ENCODE results near the gene SMURF2. TPM values are rescaled to one million over a fixed set of nuclear protein-coding genes. Genes with fewer than 3 reads are reported as not detected.

SMURF2 gene
- total RNA-seq, 1 donor from 2014 or later: 45.6 TPM

DNA sequence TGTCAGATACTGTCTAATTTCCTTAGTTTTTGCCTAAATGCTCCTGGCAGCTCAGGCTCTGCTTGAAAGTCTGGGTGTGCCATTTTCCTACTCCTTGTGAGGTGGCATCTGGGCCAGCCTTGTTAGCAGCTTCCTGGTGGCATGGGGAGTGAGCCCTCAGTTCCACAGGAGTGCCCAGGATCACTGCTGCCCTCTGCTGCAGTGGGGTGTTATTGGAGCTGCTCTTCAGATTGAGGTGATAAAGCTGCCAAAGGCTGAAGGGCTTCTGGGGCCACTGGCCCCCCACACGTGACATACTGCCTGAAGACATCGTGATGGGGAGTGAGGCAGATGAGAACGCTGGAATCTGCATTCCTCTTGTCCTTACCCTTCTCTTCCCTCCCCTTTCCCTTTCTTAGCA, 127.9 kb downstream of the SMURF2 start:
- H3K36me3 ChIP-seq (ENCODE audit: control insufficient read depth, insufficient read depth, low read length): peaks cover 2% of the 10 kb centered on the region
- no peak for DNase-seq (ENCODE audit: low read depth)

DNA sequence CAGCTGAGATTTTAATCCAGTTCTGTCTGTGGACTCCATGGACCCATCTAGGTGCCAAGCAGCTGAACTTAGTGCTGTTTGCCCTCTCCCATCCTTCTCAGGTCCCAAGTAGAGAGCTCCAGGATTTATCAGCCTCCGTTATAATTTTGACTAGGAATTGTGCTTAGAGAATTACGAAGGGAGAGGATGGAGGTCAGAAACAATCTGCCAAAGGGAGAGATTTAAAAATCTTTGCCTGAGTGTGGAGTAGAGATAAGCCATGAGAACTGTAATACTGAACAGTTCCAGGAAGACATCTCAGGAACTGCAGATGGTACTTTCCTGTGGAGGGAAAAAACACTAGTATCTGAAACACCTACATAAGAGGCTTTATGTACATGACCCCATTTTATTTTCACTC, 128.3 kb downstream of the SMURF2 start:
- Histone ChIP-seq H3K4me3 (ENCODE audit: low read depth, low read length) (no peak overlapping the region), H3K36me3 (ENCODE audit: control insufficient read depth, insufficient read depth, low read length) (peaks cover 3% of the 10 kb centered on the region)
- TF ChIP-seq, protein P1, sequence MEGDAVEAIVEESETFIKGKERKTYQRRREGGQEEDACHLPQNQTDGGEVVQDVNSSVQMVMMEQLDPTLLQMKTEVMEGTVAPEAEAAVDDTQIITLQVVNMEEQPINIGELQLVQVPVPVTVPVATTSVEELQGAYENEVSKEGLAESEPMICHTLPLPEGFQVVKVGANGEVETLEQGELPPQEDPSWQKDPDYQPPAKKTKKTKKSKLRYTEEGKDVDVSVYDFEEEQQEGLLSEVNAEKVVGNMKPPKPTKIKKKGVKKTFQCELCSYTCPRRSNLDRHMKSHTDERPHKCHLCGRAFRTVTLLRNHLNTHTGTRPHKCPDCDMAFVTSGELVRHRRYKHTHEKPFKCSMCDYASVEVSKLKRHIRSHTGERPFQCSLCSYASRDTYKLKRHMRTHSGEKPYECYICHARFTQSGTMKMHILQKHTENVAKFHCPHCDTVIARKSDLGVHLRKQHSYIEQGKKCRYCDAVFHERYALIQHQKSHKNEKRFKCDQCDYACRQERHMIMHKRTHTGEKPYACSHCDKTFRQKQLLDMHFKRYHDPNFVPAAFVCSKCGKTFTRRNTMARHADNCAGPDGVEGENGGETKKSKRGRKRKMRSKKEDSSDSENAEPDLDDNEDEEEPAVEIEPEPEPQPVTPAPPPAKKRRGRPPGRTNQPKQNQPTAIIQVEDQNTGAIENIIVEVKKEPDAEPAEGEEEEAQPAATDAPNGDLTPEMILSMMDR (IDR thresholded peaks at IDR 0.05; ENCODE audit: insufficient read depth, low read length, poor library complexity, severe bottlenecking): no peak

More for the DNA sequence above, 127.9 kb downstream of the SMURF2 start:
- no peaks in the 10 kb centered on the region for H3K27me3 ChIP-seq (ENCODE audit: control insufficient read depth, insufficient read depth, low read length)
- TF ChIP-seq, protein P1 (IDR thresholded peaks at IDR 0.05; ENCODE audit: insufficient read depth, low read length, poor library complexity, severe bottlenecking): peak; percentile 7
- no peak overlapping the region for H3K4me3 ChIP-seq (ENCODE audit: low read depth, low read length)

DNA sequence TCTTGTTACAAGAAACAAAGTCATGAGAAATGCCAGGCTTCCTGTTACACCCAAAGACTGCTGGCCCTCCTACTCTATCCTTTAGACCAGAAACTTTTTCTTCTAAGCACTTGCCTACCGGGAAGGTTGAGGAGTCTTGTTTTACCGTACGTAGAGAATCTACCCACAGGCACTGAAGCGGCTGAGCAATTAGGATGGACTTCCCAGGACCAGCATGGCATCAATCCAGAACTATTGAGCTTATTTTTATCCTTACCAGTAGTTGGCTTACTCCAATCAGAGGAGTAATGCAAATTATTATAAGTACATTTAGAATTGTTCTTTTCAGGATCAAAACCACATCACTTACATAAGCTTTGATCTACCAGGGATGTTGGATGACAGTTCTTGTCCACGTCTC, 129.7 kb downstream of the SMURF2 start:
- no peak overlapping the region for H3K4me3 ChIP-seq (ENCODE audit: low read depth, low read length)
- TF ChIP-seq, protein P1 (IDR thresholded peaks at IDR 0.05; ENCODE audit: insufficient read depth, low read length, poor library complexity, severe bottlenecking): no peak
- H3K36me3 ChIP-seq (ENCODE audit: control insufficient read depth, insufficient read depth, low read length): peaks cover 3% of the 10 kb centered on the region
- no peak for DNase-seq (ENCODE audit: low read depth)
- H3K27me3 ChIP-seq (ENCODE audit: control insufficient read depth, insufficient read depth, low read length): no peaks in the 10 kb centered on the region

More for the DNA sequence above, 128.3 kb downstream of the SMURF2 start:
- no peak for DNase-seq (ENCODE audit: low read depth)
- no peaks in the 10 kb centered on the region for H3K27me3 ChIP-seq (ENCODE audit: control insufficient read depth, insufficient read depth, low read length)

DNA sequence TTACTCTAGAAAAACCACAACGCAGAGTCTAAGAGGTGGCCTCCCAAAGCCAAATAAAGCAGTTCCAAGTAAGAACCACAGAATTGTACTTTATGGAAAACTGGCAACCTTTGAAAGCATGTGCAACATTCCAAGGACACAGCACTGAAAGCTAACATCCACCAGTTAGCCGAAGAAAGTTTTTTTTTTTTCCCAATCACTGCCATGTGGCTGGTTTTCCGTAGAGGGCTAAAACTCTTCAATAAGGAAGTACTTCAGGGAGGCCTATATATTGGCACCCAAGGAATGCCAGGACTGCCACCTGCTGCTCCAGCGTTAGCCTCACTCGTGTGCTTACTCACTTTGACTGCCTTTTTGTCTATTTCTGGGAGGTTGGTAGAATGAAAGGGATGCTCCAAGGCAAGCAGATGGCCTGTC, 130.1 kb downstream of the SMURF2 start:
- no peak overlapping the region for H3K4me3 ChIP-seq (ENCODE audit: low read depth, low read length)
- TF ChIP-seq, protein P1 (IDR thresholded peaks at IDR 0.05; ENCODE audit: insufficient read depth, low read length, poor library complexity, severe bottlenecking): no peak
- no peaks in the 10 kb centered on the region for H3K27me3 ChIP-seq (ENCODE audit: control insufficient read depth, insufficient read depth, low read length)
- peaks cover 3% of the 10 kb centered on the region for H3K36me3 ChIP-seq (ENCODE audit: control insufficient read depth, insufficient read depth, low read length)
- no peak for DNase-seq (ENCODE audit: low read depth)

DNA sequence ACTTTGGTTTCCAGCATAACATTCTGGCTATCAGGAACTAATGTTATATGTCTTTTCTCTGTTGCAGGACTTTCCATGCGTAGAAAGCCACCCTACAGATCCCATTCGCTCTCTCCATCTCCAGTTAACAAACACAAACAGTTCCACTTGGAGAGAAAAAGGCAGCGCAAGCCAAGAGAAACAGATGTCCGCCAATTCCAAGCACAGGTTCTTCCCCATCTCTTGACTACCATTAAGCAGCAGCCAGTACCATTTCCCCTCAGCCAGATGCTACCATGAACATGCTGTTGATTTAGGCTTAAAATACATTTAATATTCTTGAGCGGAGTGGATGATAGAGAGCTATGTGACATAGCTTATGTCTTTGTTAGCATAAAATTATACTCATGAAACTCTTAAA, 132.9 kb downstream of the SMURF2 start:
- no peaks in the 10 kb centered on the region for H3K27me3 ChIP-seq (ENCODE audit: control insufficient read depth, insufficient read depth, low read length)
- DNase-seq (ENCODE audit: low read depth): no peak
- peaks cover 2% of the 10 kb centered on the region for H3K36me3 ChIP-seq (ENCODE audit: control insufficient read depth, insufficient read depth, low read length)
- no peak overlapping the region for H3K4me3 ChIP-seq (ENCODE audit: low read depth, low read length)
- TF ChIP-seq, protein P1 (IDR thresholded peaks at IDR 0.05; ENCODE audit: insufficient read depth, low read length, poor library complexity, severe bottlenecking): no peak

DNA sequence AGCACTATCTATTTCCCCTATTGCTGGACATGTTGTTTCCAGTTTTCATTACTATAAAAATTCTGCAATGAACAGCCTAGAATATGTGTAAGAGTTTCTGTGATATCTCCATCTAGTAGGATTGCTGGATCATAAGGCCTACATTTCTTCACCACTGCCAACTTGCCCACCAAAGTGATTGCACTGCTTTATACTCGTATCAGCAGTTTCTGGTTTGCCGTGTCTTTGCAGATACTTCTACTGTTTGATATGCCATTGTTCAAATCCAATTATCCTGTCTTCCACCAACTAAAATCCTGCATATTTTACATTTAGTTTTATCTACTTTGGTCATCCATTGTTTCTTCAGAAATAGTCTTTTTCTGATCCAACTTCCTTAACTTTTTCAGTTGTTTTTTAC, 134.2 kb downstream of the SMURF2 start:
- Histone ChIP-seq H3K4me3 (ENCODE audit: low read depth, low read length) (no peak overlapping the region), H3K36me3 (ENCODE audit: control insufficient read depth, insufficient read depth, low read length) (peaks cover 2% of the 10 kb centered on the region), H3K27me3 (ENCODE audit: control insufficient read depth, insufficient read depth, low read length) (no peaks in the 10 kb centered on the region)
- TF ChIP-seq, protein P1 (IDR thresholded peaks at IDR 0.05; ENCODE audit: insufficient read depth, low read length, poor library complexity, severe bottlenecking): no peak
- no peak for DNase-seq (ENCODE audit: low read depth)

All from kidney epithelial cell (primary cell).